ENCODE measurements around the gene MDM4.

GRCh38 chr1:204479387-204480136, 36.6 kb upstream of the MDM4 start:
- TF ChIP-seq, protein P1, sequence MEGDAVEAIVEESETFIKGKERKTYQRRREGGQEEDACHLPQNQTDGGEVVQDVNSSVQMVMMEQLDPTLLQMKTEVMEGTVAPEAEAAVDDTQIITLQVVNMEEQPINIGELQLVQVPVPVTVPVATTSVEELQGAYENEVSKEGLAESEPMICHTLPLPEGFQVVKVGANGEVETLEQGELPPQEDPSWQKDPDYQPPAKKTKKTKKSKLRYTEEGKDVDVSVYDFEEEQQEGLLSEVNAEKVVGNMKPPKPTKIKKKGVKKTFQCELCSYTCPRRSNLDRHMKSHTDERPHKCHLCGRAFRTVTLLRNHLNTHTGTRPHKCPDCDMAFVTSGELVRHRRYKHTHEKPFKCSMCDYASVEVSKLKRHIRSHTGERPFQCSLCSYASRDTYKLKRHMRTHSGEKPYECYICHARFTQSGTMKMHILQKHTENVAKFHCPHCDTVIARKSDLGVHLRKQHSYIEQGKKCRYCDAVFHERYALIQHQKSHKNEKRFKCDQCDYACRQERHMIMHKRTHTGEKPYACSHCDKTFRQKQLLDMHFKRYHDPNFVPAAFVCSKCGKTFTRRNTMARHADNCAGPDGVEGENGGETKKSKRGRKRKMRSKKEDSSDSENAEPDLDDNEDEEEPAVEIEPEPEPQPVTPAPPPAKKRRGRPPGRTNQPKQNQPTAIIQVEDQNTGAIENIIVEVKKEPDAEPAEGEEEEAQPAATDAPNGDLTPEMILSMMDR (IDR thresholded peaks at IDR 0.05; ENCODE audit: extremely low read depth in 1 of 2, insufficient read depth in 1 of 2, low read depth in 1 of 2, low read length in 2 of 2): no peak
- no peak for TF ChIP-seq EZH2 (IDR thresholded peaks at IDR 0.05; ENCODE audit: borderline replicate concordance, low read depth, low read length, severe bottlenecking)
- no peak for TF ChIP-seq MYC (IDR thresholded peaks at IDR 0.05; ENCODE audit: low read depth, low read length)
- TF ChIP-seq POLR2AphosphoS5 (IDR thresholded peaks at IDR 0.05; ENCODE audit: insufficient read depth, low read depth, low read length): no peak
- no peak for TF ChIP-seq FOS (IDR thresholded peaks at IDR 0.05; ENCODE audit: borderline replicate concordance, insufficient read depth, low read length)
- TF ChIP-seq POLR2A (IDR thresholded peaks at IDR 0.05; ENCODE audit: low read depth, low read length): no peak
- TF ChIP-seq MAX (IDR thresholded peaks at IDR 0.05; ENCODE audit: insufficient read depth, insufficient read length): no peak

Measured in endothelial cell of umbilical vein (primary cell).